HepG2 (cell line): ENCODE measurements around the gene NHERF2. TPM values are rescaled to one million over a fixed set of nuclear protein-coding genes. Genes with fewer than 3 reads are reported as not detected.

ENCODE experiments used
- E2F1 ChIP-seq: sonication (generic); formaldehyde crosslinking; IDR thresholded peaks from 2 replicates; pipeline ENCODE4 v1.5.0; 2020; ENCODE audit warnings: missing genetic modification reagents
- ELF4 ChIP-seq: sonication (generic); formaldehyde crosslinking; IDR thresholded peaks from 2 replicates; pipeline ENCODE4 v1.5.0; 2020; ENCODE audit warnings: missing genetic modification reagents, mild to moderate bottlenecking, moderate library complexity, borderline replicate concordance
- KAT2B ChIP-seq: fragments of 150-350 bp; IDR thresholded peaks from 2 replicates; pipeline ENCODE4 v1.6.1; 2014; ENCODE audit warnings: low read depth, low read length, borderline replicate concordance
- KDM5B ChIP-seq: sonication (generic); formaldehyde crosslinking; IDR thresholded peaks from 2 replicates; pipeline ENCODE4 v1.4.0; 2020; ENCODE audit warnings: missing genetic modification reagents, mild to moderate bottlenecking, borderline replicate concordance
- KIAA2018 ChIP-seq: sonication (generic); formaldehyde crosslinking; IDR thresholded peaks from 2 replicates; pipeline ENCODE4 v1.5.0; 2020; ENCODE audit warnings: mild to moderate bottlenecking, missing genetic modification reagents, borderline replicate concordance
- MED1 ChIP-seq: sonication (generic); formaldehyde crosslinking; IDR thresholded peaks from 2 replicates; pipeline ENCODE4 v1.4.0; 2020; ENCODE audit warnings: missing genetic modification reagents
- PBX3 ChIP-seq: sonication (generic); formaldehyde crosslinking; IDR thresholded peaks from 2 replicates; pipeline ENCODE4 v1.8.1; 2023; ENCODE audit warnings: missing genetic modification reagents, inconsistent platforms, borderline replicate concordance
- PHF20 ChIP-seq: sonication (generic); formaldehyde crosslinking; IDR thresholded peaks from 2 replicates; pipeline ENCODE4 v1.5.0; 2020; ENCODE audit warnings: mild to moderate bottlenecking, missing genetic modification reagents
- TARDBP ChIP-seq: sonication (generic); formaldehyde crosslinking; IDR thresholded peaks from 2 replicates; pipeline ENCODE4 v1.8.0; 2022; ENCODE audit warnings: mild to moderate bottlenecking, missing genetic modification reagents
- THYN1 ChIP-seq: sonication (generic); formaldehyde crosslinking; IDR thresholded peaks from 2 replicates; pipeline ENCODE4 v1.8.1; 2023; ENCODE audit warnings: low read depth, mild to moderate bottlenecking, moderate library complexity, missing genetic modification reagents, borderline replicate concordance
- ZNF501 ChIP-seq: sonication (generic); formaldehyde crosslinking; IDR thresholded peaks from 2 replicates; pipeline ENCODE4 v1.5.1; 2020; ENCODE audit warnings: mild to moderate bottlenecking, moderate library complexity, missing genetic modification reagents
- ZNF556 ChIP-seq: sonication (generic); formaldehyde crosslinking; IDR thresholded peaks from 2 replicates; pipeline ENCODE4 v1.4.0; 2020; ENCODE audit warnings: mild to moderate bottlenecking, missing genetic modification reagents, borderline replicate concordance
- ZNF747 ChIP-seq: sonication (generic); formaldehyde crosslinking; IDR thresholded peaks from 2 replicates; pipeline ENCODE4 v1.8.1; 2023; ENCODE audit warnings: missing genetic modification reagents, mild to moderate bottlenecking, borderline replicate concordance
- ZXDC ChIP-seq: sonication (generic); formaldehyde crosslinking; IDR thresholded peaks from 2 replicates; pipeline ENCODE4 v1.5.0; 2020; ENCODE audit warnings: mild to moderate bottlenecking, missing genetic modification reagents
- polyA plus RNA-seq, 8 experiments: library from polyadenylated mRNA; depleted of rRNA in 3 of 8; stranded (reverse) in 7 of 8; unstranded in 1 of 8; fragments of >200 nt; fragmentation: Illumina TruSeq in 4 of 8; extraction: Trizol in 4 of 8; gene quantifications; 2 replicates each; pipeline versions ENCODE4 v1.2.1 to v1.2.3, GENCODE V29; 2011 to 2016; ENCODE audit warnings: low read depth in 4 of 8, missing spikeins in 1 of 8, mixed read lengths in 1 of 8; ENCODE audit not compliant: insufficient read depth in 1 of 8
- total RNA-seq, 5 experiments: library from RNA; depleted of rRNA; stranded (reverse); fragments of >200 nt; fragmentation: Illumina TruSeq; extraction: Trizol; gene quantifications; 2 replicates each; pipeline ENCODE4 v1.2.3, GENCODE V29; 2016; ENCODE audit warnings: low read depth in 1 of 5

Gene NHERF2
- total and polyA plus RNA-seq, 2 of the 13 experiments (the other 11 are each of a cell fraction or from before 2014, with no cell fraction given): 23.7 to 39.3 TPM

- TF ChIP-seq PHF20 (CRISPR knock-in tag) (no peak; the same call in 1 of the 2 replicates), ELF4 (CRISPR knock-in tag) (no peak), TARDBP (CRISPR knock-in tag) (no peak), ZNF501 (CRISPR knock-in tag) (no peak), KAT2B (no peak), ZNF556 (CRISPR knock-in tag) (no peak), KIAA2018 (CRISPR knock-in tag) (no peak), ZXDC (CRISPR knock-in tag) (no peak), ZNF747 (CRISPR knock-in tag) (no peak), KDM5B (CRISPR knock-in tag) (no peak; the same call in 1 of the 2 replicates), MED1 (CRISPR knock-in tag) (no peak; the same call in 1 of the 2 replicates), THYN1 (CRISPR knock-in tag) (no peak), E2F1 (no peak; the same call in 1 of the 2 replicates), PBX3 (CRISPR knock-in tag) (no peak; the same call in 1 of the 2 replicates)
Measured at GRCh38 chr16:1984347-1985225, 42.1 kb upstream of the NHERF2 start (continued).
